KMS-11 (cell line): ENCODE results near the gene ZP1.

Experiments
- H2AFZ ChIP-seq: fragments of 200-600 bp; sonication (generic); 2 replicates; pipeline ENCODE4 v1.6.1; 2016; ENCODE audit warnings: antibody characterized with exemption, mixed run types, low read depth
- H3K27ac ChIP-seq: fragments of 200-600 bp; sonication (generic); 2 replicates; pipeline ENCODE4 v1.6.1; 2016; ENCODE audit warnings: mild to moderate bottlenecking, mixed run types
- H3K27me3 ChIP-seq: fragments of 200-600 bp; sonication (generic); 2 replicates; pipeline ENCODE4 v1.6.1; 2017; ENCODE audit warnings: mild to moderate bottlenecking, low read depth, mixed run types, moderate library complexity; ENCODE audit not compliant: insufficient read depth
- H3K36me3 ChIP-seq: fragments of 200-600 bp; sonication (generic); 2 replicates; pipeline ENCODE4 v1.6.1; 2017; ENCODE audit warnings: mild to moderate bottlenecking, mixed run types; ENCODE audit not compliant: insufficient read depth
- H3K4me1 ChIP-seq: fragments of 200-600 bp; sonication (generic); 2 replicates; pipeline ENCODE4 v1.6.1; 2016; ENCODE audit warnings: mild to moderate bottlenecking, low read depth, mixed run types; ENCODE audit not compliant: poor library complexity, severe bottlenecking
- H3K4me2 ChIP-seq: fragments of 200-600 bp; sonication (generic); 2 replicates; pipeline ENCODE4 v1.7.0; 2016; ENCODE audit warnings: mild to moderate bottlenecking, mixed run types
- H3K4me3 ChIP-seq: fragments of 200-600 bp; sonication (generic); IDR thresholded peaks from 2 replicates; pipeline ENCODE4 v1.6.1; 2017; ENCODE audit warnings: low read depth, low read length, mixed read lengths; ENCODE audit not compliant: insufficient read depth
- H3K79me2 ChIP-seq: fragments of 200-600 bp; sonication (generic); 2 replicates; pipeline ENCODE4 v1.6.1; 2016; ENCODE audit warnings: low read depth, mixed run types; ENCODE audit not compliant: insufficient read depth
- H3K9ac ChIP-seq: fragments of 200-600 bp; sonication (generic); 2 replicates; pipeline ENCODE4 v1.6.1; 2016; ENCODE audit warnings: mild to moderate bottlenecking, mixed run types
- H4K20me1 ChIP-seq: fragments of 200-600 bp; sonication (generic); 2 replicates; pipeline ENCODE4 v1.6.1; 2016; ENCODE audit warnings: mild to moderate bottlenecking, mixed run types; ENCODE audit not compliant: insufficient read depth
- TF ChIP-seq, protein P1 (sequence below): fragments of 200-600 bp; sonication (generic); conservative IDR thresholded peaks from 2 replicates; pipeline ENCODE4 v1.6.1; 2017; ENCODE audit warnings: low read depth, mild to moderate bottlenecking, antibody characterized with exemption, low read length, moderate library complexity, mixed read lengths

Gene ZP1

DNA sequence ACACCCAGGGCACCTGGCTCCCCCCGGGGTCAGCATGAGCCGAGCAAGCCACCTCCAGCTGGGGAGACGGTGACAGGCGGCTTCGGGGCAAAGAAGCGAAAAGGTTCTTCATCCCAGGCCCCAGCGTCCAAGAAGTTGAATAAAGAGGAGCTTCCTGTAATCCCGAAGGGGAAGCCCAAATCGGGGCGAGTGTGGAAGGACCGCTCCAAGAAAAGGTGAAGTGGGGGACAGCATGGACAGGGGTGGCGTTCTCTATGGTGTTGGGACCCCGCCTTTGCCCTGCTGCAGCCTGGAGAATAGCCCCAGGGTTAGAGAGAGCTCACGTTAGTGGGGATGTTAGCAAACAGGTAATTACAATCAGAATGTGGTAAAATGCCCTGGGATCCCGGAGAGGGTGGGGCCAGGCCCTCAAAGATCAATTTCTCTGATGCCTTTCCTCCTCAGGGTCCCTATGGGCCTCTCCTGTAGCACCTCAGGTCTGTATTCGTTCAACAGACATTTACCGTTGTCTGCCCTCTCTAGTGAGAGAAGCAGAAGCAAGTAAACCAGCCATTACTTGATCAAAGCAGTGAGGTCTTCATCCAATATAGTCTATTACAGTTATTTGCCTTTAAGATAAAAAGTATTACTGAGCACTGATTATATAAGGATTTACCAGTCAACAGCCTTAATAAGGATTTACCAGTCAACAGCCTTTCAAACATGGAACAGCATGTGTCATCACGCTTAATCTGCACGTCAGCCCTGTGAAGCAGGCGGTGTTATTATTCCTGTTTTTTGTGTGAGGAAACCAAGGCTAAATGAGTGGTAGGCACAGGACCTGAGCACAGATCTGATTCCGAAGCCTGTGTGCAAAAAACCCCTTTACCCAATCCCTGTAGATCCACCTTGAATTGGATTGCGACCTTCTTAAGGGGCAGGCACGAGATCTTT, 24.4 kb upstream of the ZP1 start:
- Histone ChIP-seq H3K79me2 (peaks cover 67% of the 10 kb centered on the region), H3K36me3 (no peaks in the 10 kb centered on the region; the same call in 1 of the 2 replicates), H3K4me3 (peak overlapping the region; percentile 37), H3K27me3 (no peaks in the 10 kb centered on the region), H2AFZ (peak overlapping the region; percentile 80; the same call in 1 of the 2 replicates), H3K9ac (peak overlapping the region; percentile 92), H3K4me2 (peak overlapping the region; percentile 81), H4K20me1 (no peaks in the 10 kb centered on the region), H3K4me1 (peaks cover 57% of the 10 kb centered on the region), H3K27ac (peak overlapping the region; percentile 72)
- TF ChIP-seq, protein P1, sequence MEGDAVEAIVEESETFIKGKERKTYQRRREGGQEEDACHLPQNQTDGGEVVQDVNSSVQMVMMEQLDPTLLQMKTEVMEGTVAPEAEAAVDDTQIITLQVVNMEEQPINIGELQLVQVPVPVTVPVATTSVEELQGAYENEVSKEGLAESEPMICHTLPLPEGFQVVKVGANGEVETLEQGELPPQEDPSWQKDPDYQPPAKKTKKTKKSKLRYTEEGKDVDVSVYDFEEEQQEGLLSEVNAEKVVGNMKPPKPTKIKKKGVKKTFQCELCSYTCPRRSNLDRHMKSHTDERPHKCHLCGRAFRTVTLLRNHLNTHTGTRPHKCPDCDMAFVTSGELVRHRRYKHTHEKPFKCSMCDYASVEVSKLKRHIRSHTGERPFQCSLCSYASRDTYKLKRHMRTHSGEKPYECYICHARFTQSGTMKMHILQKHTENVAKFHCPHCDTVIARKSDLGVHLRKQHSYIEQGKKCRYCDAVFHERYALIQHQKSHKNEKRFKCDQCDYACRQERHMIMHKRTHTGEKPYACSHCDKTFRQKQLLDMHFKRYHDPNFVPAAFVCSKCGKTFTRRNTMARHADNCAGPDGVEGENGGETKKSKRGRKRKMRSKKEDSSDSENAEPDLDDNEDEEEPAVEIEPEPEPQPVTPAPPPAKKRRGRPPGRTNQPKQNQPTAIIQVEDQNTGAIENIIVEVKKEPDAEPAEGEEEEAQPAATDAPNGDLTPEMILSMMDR: no peak

DNA sequence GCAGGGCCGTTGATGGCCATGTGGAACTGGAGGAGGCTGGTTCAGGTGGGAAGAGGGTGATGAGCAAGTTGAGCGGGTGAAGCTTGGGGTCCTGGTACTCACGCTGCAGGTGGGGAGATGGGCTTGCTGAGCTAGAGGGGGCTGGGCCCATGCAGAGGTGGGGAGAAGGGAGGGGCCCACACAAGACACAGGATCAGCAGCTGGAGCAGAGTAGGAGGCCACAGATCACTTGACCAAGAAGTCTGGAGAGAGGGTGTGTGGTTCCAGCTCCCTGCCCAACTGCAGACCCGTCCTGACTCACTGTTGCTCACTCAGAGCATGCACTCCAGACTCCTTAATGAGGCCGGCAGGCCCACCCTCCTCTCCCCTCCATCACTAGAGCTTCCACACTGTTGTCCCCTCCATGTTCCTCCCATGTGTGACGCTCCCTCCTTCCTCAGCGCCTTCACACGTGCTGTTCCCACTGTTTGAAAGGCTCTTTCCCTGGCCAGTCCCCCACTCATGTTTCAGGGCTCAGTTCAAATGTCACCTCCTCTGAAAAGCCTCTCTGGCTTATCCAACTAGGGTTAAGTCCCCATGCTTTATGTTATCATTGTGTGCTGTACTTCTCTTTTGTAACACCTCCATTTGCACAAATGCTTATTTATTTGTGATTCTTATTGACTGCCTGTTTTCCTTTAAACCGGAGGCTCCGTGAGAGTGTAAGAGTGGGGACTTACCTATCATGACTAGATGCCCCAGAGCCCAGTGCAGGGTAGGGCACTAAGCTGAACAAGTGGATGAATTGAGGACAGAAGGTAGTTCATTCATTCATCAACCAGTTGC, 23.1 kb upstream of the ZP1 start:
- H3K27ac ChIP-seq: no peak overlapping the region
- no peaks in the 10 kb centered on the region for H3K27me3 ChIP-seq
- H3K79me2 ChIP-seq: peaks cover 67% of the 10 kb centered on the region
- H3K4me3 ChIP-seq: peak overlapping the region; percentile 37
- no peaks in the 10 kb centered on the region; the same call in 1 of the 2 replicates for H3K36me3 ChIP-seq
- TF ChIP-seq, protein P1: no peak
- H3K9ac ChIP-seq: peak overlapping the region; percentile 92; the same call in 1 of the 2 replicates
- peak overlapping the region; percentile 81 for H3K4me2 ChIP-seq
- no peak overlapping the region for H2AFZ ChIP-seq
- H4K20me1 ChIP-seq: no peaks in the 10 kb centered on the region
- peaks cover 44% of the 10 kb centered on the region for H3K4me1 ChIP-seq

DNA sequence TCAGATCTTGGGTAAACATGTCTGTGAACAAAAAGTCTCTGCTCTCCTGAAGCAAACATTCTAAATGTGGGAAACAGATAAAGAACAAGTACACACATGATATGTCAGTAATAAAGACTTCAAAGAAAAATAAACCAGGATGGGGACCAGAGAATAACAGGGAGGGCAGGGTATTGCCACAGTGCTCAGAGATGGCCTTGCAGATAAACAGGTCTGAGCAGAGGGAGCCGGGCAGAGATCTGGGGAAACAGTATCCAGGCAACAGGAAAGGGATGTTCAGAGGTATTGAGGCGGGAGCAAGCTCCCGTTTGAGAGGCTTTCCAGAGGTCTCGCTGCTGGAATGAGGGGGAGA, 22.5 kb upstream of the ZP1 start:
- Histone ChIP-seq H3K36me3 (no peaks in the 10 kb centered on the region; the same call in 1 of the 2 replicates), H2AFZ (no peak overlapping the region), H3K4me2 (peak overlapping the region; percentile 81), H3K4me1 (peaks cover 38% of the 10 kb centered on the region), H3K79me2 (peaks cover 67% of the 10 kb centered on the region), H3K27me3 (no peaks in the 10 kb centered on the region), H3K27ac (no peak overlapping the region), H3K4me3 (no peak overlapping the region), H3K9ac (no peak overlapping the region; the same call in 1 of the 2 replicates), H4K20me1 (no peaks in the 10 kb centered on the region)
- TF ChIP-seq, protein P1: no peak

DNA sequence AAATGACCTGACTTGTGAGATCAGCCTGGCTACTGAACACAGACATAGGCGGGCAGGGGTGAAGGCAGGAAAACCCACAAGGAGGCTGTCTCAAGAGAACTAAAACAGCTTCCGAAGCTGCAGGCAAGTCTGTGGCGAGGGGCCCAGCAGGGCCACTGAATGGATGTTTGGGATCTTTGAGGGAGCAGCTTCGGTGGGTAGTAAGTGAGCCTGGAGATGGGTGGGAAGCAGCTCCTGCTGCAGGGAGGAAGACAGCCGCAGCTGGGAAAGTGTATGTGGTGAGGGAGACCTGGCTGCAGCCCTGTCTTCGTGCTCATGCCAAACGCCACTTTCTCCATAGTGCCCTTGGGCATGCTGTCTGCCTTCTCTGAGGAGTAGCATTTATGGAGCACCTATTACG, 22.0 kb upstream of the ZP1 start:
- H3K9ac ChIP-seq: no peak overlapping the region
- TF ChIP-seq, protein P1: no peak
- no peak overlapping the region for H2AFZ ChIP-seq
- no peak overlapping the region for H3K27ac ChIP-seq
- H3K4me2 ChIP-seq: peak overlapping the region; percentile 81
- H3K4me1 ChIP-seq: peaks cover 33% of the 10 kb centered on the region
- no peak overlapping the region for H3K4me3 ChIP-seq
- peaks cover 67% of the 10 kb centered on the region for H3K79me2 ChIP-seq
- H3K27me3 ChIP-seq: no peaks in the 10 kb centered on the region
- no peaks in the 10 kb centered on the region; the same call in 1 of the 2 replicates for H3K36me3 ChIP-seq
- no peaks in the 10 kb centered on the region for H4K20me1 ChIP-seq
